Stomach (tissue), 9 donors: ENCODE measurements around the gene CADPS. TPM values are rescaled to one million over a fixed set of nuclear protein-coding genes. Genes with fewer than 3 reads are reported as not detected.

Source experiments
- DNase-seq, 2 donors: peaks; one replicate each; pipeline versions ENCODE4 v3.0.0 to v3.0.0-alpha.2; 2013 to 2019
- H3K27ac ChIP-seq, 5 donors: fragments of 200-600 bp in 4 of 5; sonication (generic) in 4 of 5; one replicate each; pipeline ENCODE4 v1.5.1; 2013 to 2019; ENCODE audit warnings: mild to moderate bottlenecking in 1 of 5, moderate library complexity in 1 of 5
- H3K27me3 ChIP-seq, 3 donors: fragments of 200-600 bp; sonication (generic); one replicate each; pipeline ENCODE4 v1.5.1; 2017 to 2019; ENCODE audit warnings: mixed run types in 1 of 3
- H3K36me3 ChIP-seq, 4 donors: fragments of 200-600 bp; sonication (generic); 1 replicate in 3 of 4; 2 replicates in 1 of 4; pipeline ENCODE4 v1.5.1; 2016 to 2019
- H3K4me1 ChIP-seq, 4 donors: fragments of 200-600 bp; sonication (generic); one replicate each; pipeline ENCODE4 v1.5.1; 2016 to 2019
- H3K4me3 ChIP-seq, 4 donors: fragments of 200-600 bp; sonication (generic) in 3 of 4; one replicate each; pipeline ENCODE4 v1.5.1; 2016 to 2019; ENCODE audit warnings: mild to moderate bottlenecking in 1 of 4
- H3K9me3 ChIP-seq, 4 donors: fragments of 200-600 bp; sonication (generic); one replicate each; pipeline ENCODE4 v1.5.1; 2016 to 2019
- CTCF ChIP-seq, 7 experiments: fragments of 450-650 bp in 4 of 7; fragments of 200-600 bp in 3 of 7; sonication (generic) in 3 of 7; IDR thresholded peaks; one replicate each; pipeline ENCODE4 v1.5.1; 2016 to 2019; ENCODE audit warnings: antibody characterized with exemption in 7 of 7, control low read depth in 2 of 7, mild to moderate bottlenecking in 1 of 7
- EP300 ChIP-seq: sonication (generic); formaldehyde crosslinking; IDR thresholded peaks from one replicate; pipeline ENCODE4 v1.6.1; 2017; ENCODE audit warnings: antibody characterized with exemption
- POLR2A ChIP-seq, 4 donors: fragments of 450-650 bp; IDR thresholded peaks; one replicate each; pipeline ENCODE4 v1.6.1; 2016; ENCODE audit warnings: antibody characterized with exemption in 4 of 4, control low read depth in 2 of 4, mild to moderate bottlenecking in 1 of 4, moderate library complexity in 1 of 4
- POLR2AphosphoS5 ChIP-seq, 3 donors: sonication (generic); formaldehyde crosslinking; IDR thresholded peaks; one replicate each; pipeline ENCODE4 v1.6.1; 2016; ENCODE audit warnings: antibody characterized with exemption in 3 of 3
- WGBS, 5 donors: extraction: QIAGEN DNeasy Blood & Tissue Kit in 3 of 5; methylation state at CpG; one replicate each; pipeline versions ENCODE4 v1.1.5 to v1.1.7; 2013 to 2018; 5-methylcytosine and 5-hydroxymethylcytosine counted together
- intact Hi-C: fragments of 100-400 bp; cut with DNase I; formaldehyde crosslinking; loops from one replicate; pipeline ENCODE4 v1.15.1; 2023; ENCODE audit warnings: low total_unique reads
- polyA plus RNA-seq, 3 donors: library from polyadenylated mRNA; stranded (reverse); fragments of 200-250 nt; gene quantifications; one replicate each; pipeline ENCODE4 v1.2.3, GENCODE V29; 2013
- total RNA-seq, 5 donors: library from RNA; depleted of rRNA; stranded (reverse); fragments of >200 nt; gene quantifications; one replicate each; pipeline versions ENCODE4 v1.1.0 to v1.2.3, GENCODE V29; 2014 to 2016
- donor health status: healthy with polysubstance abuse.
- donor health status: Bipolar disorder and iron deficiency.
- donor health status: healthy.

CADPS gene
- total and polyA plus RNA-seq, 8 donors: 0.58 to 32.2 (median 3.4) TPM

- no peak overlapping the region for H3K27ac ChIP-seq
- H3K27me3 ChIP-seq: no peaks in the 10 kb centered on the region
- intact Hi-C loops: no loop called here
- H3K9me3 ChIP-seq: no peaks in the 10 kb centered on the region
- no peaks in the 10 kb centered on the region for H3K36me3 ChIP-seq
- peak in 1 of 2 donors; percentile 14 for DNase-seq
- H3K4me1 ChIP-seq: no peaks in the 10 kb centered on the region
- WGBS, 5 donors: 56 to 62% (median 58%) methylated on average over 3 of the region's 3 CpGs
- no peak overlapping the region for H3K4me3 ChIP-seq
- TF ChIP-seq CTCF (IDR thresholded peaks at IDR 0.05) (no peak), POLR2AphosphoS5 (IDR thresholded peaks at IDR 0.05) (no peak)
These were observed 116.7 kb downstream of the CADPS start for GRCh38 chr3:62758296-62759066.

DNA sequence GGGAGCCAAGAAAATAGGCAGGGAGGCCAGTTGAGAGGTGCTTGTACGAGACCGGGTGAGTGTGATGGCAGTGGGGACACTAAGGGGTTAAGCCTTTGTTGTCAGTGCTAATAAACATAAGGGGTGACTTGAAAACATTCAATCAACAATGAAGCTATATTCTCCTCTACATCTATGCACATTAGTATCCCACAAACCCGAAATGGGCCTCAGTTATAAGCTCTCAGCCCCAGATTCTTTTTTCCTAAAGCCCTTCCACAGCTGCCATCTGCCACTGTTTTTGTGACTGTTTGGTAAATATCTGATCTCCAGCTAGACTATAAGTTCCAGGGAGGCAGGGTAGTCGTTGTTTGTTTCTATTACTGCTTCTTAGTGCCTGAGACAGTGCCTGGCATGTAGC, 118.2 kb downstream of the CADPS start:
- WGBS, 5 donors: 64 to 69% (median 66%) methylated on average over 4 of the region's 4 CpGs
- intact Hi-C loops: no loop called here
- Histone ChIP-seq H3K27me3 (no peaks in the 10 kb centered on the region), H3K27ac (no peak overlapping the region), H3K36me3 (no peaks in the 10 kb centered on the region), H3K9me3 (no peaks in the 10 kb centered on the region), H3K4me3 (no peak overlapping the region), H3K4me1 (no peaks in the 10 kb centered on the region)
- TF ChIP-seq POLR2AphosphoS5 (IDR thresholded peaks at IDR 0.05) (no peak), POLR2A (IDR thresholded peaks at IDR 0.05) (no peak), CTCF (IDR thresholded peaks at IDR 0.05) (no peak), EP300 (no peak)
- no peak for DNase-seq

- WGBS, 5 donors: 69 to 80% (median 75%) methylated on average over 8 of the region's 8 CpGs
- H3K4me1 ChIP-seq: no peaks in the 10 kb centered on the region
- H3K4me3 ChIP-seq: no peak overlapping the region
- H3K27ac ChIP-seq: no peak overlapping the region
- no peaks in the 10 kb centered on the region for H3K27me3 ChIP-seq
- no peaks in the 10 kb centered on the region for H3K9me3 ChIP-seq
- H3K36me3 ChIP-seq: no peaks in the 10 kb centered on the region
- no peak for DNase-seq
- intact Hi-C loops: no loop called here
- TF ChIP-seq EP300 (no peak), CTCF (IDR thresholded peaks at IDR 0.05) (no peak), POLR2A (IDR thresholded peaks at IDR 0.05) (no peak), POLR2AphosphoS5 (IDR thresholded peaks at IDR 0.05) (no peak)
These were observed 119.9 kb downstream of the CADPS start for GRCh38 chr3:62755285-62755684.

DNA sequence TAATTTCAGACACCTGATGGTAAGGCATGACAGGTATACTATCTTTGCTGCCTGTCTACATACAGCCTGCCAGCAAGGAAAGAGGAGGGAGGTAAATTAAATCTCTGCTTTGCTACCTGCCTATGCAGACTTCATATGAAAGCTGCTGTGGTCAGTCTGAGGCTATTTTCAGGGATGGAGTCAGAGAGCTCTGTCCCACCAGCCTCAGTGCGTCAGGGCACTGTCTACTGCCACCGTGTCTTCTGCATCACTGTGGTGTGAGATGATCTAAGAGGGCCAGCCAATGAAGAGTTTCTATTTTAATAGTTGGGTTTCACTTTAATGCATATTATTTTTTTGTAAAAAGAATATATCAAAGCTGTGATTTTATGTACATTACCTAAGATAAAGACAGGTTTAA, 125.6 kb downstream of the CADPS start:
- DNase-seq: no peak
- Histone ChIP-seq H3K27me3 (no peaks in the 10 kb centered on the region), H3K27ac (no peak overlapping the region), H3K9me3 (no peaks in the 10 kb centered on the region), H3K4me3 (no peak overlapping the region), H3K4me1 (no peaks in the 10 kb centered on the region), H3K36me3 (no peaks in the 10 kb centered on the region)
- TF ChIP-seq EP300 (no peak), CTCF (IDR thresholded peaks at IDR 0.05) (no peak), POLR2AphosphoS5 (IDR thresholded peaks at IDR 0.05) (no peak), POLR2A (IDR thresholded peaks at IDR 0.05) (no peak)
- intact Hi-C loops: no loop called here
- 66 to 80% (median 74%) methylated on average over 2 of the region's 2 CpGs for WGBS, 5 donors
